ENCODE results near the gene BLOC1S2.
"Not testable (repeated sequence)": the region's sequence is repeated elsewhere in the genome, so short reads cannot be mapped to it uniquely, and the experiment has no call there.

BLOC1S2 gene

GRCh38 chr10:100307684-100308083, 21.2 kb upstream of the BLOC1S2 start:
- TF ChIP-seq, protein P1, sequence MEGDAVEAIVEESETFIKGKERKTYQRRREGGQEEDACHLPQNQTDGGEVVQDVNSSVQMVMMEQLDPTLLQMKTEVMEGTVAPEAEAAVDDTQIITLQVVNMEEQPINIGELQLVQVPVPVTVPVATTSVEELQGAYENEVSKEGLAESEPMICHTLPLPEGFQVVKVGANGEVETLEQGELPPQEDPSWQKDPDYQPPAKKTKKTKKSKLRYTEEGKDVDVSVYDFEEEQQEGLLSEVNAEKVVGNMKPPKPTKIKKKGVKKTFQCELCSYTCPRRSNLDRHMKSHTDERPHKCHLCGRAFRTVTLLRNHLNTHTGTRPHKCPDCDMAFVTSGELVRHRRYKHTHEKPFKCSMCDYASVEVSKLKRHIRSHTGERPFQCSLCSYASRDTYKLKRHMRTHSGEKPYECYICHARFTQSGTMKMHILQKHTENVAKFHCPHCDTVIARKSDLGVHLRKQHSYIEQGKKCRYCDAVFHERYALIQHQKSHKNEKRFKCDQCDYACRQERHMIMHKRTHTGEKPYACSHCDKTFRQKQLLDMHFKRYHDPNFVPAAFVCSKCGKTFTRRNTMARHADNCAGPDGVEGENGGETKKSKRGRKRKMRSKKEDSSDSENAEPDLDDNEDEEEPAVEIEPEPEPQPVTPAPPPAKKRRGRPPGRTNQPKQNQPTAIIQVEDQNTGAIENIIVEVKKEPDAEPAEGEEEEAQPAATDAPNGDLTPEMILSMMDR (IDR thresholded peaks at IDR 0.05) = no peak
- no peak overlapping the region for H3K27ac ChIP-seq
- H3K4me3 ChIP-seq = no peak overlapping the region
- DNase-seq (ENCODE audit: low spot score) = no peak

- DNase-seq (ENCODE audit: low spot score) = no peak
- no peak overlapping the region for H3K4me3 ChIP-seq
- TF ChIP-seq, protein P1 (IDR thresholded peaks at IDR 0.05) = no peak
- no peak overlapping the region for H3K27ac ChIP-seq
These were observed 20.4 kb upstream of the BLOC1S2 start for GRCh38 chr10:100306861-100307260.

- Histone ChIP-seq H3K27ac (no peak overlapping the region), H3K4me3 (no peak overlapping the region)
- TF ChIP-seq, protein P1 (IDR thresholded peaks at IDR 0.05) = no peak
- DNase-seq (ENCODE audit: low spot score) = no peak
These were observed 17.9 kb upstream of the BLOC1S2 start for GRCh38 chr10:100304414-100304813.

DNA sequence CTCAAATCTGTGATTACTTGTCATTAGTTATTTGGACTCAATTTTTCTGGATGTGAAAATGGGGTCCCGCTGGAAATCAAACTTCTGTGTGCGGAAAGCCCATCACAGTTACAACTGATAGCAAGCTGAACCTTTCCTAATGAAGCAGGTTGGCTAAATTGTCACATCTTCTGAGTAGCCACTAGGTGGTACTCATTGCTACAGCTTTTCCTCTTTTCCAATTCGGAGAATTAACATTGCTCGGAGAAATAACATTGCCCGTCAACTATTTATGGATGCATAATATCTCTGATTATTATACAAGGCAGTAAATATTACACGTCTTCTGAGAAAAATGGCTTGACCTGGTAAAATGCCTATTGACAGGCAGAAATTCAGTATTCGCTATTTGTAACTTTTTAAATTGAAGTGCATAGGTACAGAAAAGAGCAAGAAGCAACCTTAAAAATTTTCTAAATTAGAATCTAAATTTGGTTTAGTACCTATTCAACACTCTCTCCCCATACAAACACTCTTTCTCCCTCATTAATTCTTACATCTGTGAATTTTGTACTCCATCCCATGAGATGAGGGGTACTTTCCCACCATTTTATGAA, 17.3 kb upstream of the BLOC1S2 start:
- Histone ChIP-seq H3K27ac (no peak overlapping the region), H3K4me3 (no peak overlapping the region)
- TF ChIP-seq, protein P1 (IDR thresholded peaks at IDR 0.05) = no peak
- no peak for DNase-seq (ENCODE audit: low spot score)

GRCh38 chr10:100301123-100301522, 14.6 kb upstream of the BLOC1S2 start:
- H3K4me3 ChIP-seq; H3K27ac ChIP-seq; DNase-seq (ENCODE audit: low spot score): not testable (repeated sequence)

- no peak overlapping the region for H3K4me3 ChIP-seq
- no peak overlapping the region for H3K27ac ChIP-seq
- no peak for DNase-seq (ENCODE audit: low spot score)
- TF ChIP-seq, protein P1 (IDR thresholded peaks at IDR 0.05) = no peak
These were observed 10.8 kb upstream of the BLOC1S2 start for GRCh38 chr10:100297242-100297641.

DNA sequence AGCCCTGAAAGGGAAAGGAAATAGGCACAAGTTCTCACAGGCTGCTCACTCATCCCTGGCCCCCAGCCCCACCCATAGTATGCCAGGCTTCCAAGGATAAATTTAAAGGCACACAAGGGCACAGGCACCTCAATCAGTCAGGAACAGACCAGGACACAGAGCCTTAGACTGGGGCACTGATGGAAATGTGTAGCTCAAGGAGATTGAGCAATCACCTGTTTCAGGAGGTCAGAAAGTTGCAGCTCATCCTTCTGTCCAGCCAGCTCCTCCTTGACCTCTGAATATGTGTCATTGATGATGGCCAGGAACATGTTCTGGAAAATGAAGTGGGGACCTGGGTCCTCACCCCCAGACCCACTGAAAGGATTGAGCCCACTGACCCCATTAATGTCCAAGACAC, 6.6 kb upstream of the BLOC1S2 start:
- H3K27ac ChIP-seq = no peak overlapping the region
- TF ChIP-seq, protein P1 (IDR thresholded peaks at IDR 0.05) = no peak

GRCh38 chr10:100292300-100292699, 5.8 kb upstream of the BLOC1S2 start:
- not testable (repeated sequence) for H3K4me3 ChIP-seq; DNase-seq (ENCODE audit: low spot score)
- peak overlapping the region in 1 of 2 donors; percentile 21 for H3K27ac ChIP-seq

More for the DNA sequence above, 6.6 kb upstream of the BLOC1S2 start:
- no peak overlapping the region for H3K4me3 ChIP-seq
- no peak for DNase-seq (ENCODE audit: low spot score)
